ENCODE data around the gene TNFAIP8.

The TNFAIP8 gene

DNA sequence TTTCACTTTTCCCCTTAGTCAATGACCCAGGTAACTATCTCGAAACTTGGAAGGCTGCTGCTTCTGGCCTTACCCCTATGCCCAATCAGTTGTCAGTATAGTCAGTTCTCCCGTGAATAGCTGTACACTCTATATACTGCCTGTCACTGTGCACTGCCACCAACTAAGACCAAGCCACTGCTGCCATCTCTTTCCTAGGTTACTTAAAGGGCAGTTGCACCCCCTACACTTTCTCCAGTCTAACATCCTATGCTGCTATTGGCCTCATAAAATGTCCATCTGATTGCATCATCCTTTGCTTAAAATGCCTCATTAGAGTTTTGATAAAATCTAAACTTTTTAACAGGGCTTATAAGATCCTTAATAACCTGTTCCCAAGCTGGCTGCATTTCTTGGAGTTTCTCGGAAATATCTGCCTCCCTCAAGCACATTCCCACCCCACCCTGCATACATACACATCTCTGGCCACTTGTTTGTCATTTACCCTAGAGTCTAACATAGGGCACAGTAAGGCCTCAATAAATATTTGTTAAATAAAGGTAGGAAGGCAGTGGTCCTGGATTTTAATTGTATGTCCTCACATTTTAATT is 32.8 kb upstream of the TNFAIP8 start:
- H2BK120ac ChIP-seq (ENCODE audit: low read depth, low read length), result no peak overlapping the region
- peak overlapping the region; percentile 92 for H3K18ac ChIP-seq (ENCODE audit: low read length)
- no peak overlapping the region for H4K5ac ChIP-seq (ENCODE audit: low read length)
- no peak overlapping the region for H3K9ac ChIP-seq (ENCODE audit: low read length)
- H3K23ac ChIP-seq (ENCODE audit: low read length), result no peak overlapping the region
- H3K4me2 ChIP-seq (ENCODE audit: low read length), result no peak overlapping the region
- no peak overlapping the region for H4K8ac ChIP-seq (ENCODE audit: low read depth, low read length)
- no peak overlapping the region for H3K56ac ChIP-seq (ENCODE audit: low read length)
- no peak overlapping the region for H2BK5ac ChIP-seq (ENCODE audit: low read length)
- no peak overlapping the region for H3K4ac ChIP-seq (ENCODE audit: low read depth, low read length)
- WGBS (ENCODE audit: extremely low coverage, insufficient coverage, low lambda C conversion rate), result no CpG with 5 or more reads among the region's 3 CpGs
- H3K27ac ChIP-seq (ENCODE audit: low read depth, low read length), result no peak overlapping the region
- peak overlapping the region; percentile 78 for H2BK15ac ChIP-seq (replicated peaks; ENCODE audit: low read depth)
- peaks cover 3% of the 10 kb centered on the region for H3K79me1 ChIP-seq (ENCODE audit: low read length)
- peak; percentile 33 for DNase-seq
- H2AK5ac ChIP-seq (ENCODE audit: low read length), result peak overlapping the region; percentile 52
- H3K27me3 ChIP-seq (ENCODE audit: insufficient read depth, low read length, poor library complexity), result no peaks in the 10 kb centered on the region
- H3K4me1 ChIP-seq (ENCODE audit: control insufficient read depth, low read depth, low read length), result peaks cover 18% of the 10 kb centered on the region
- no peaks in the 10 kb centered on the region for H3K36me3 ChIP-seq (ENCODE audit: control insufficient read depth, insufficient read depth, low read length)
- H3K79me2 ChIP-seq (ENCODE audit: control insufficient read depth, insufficient read depth, low read length), result no peaks in the 10 kb centered on the region
- H3K4me3 ChIP-seq (ENCODE audit: low read length), result no peak overlapping the region

DNA sequence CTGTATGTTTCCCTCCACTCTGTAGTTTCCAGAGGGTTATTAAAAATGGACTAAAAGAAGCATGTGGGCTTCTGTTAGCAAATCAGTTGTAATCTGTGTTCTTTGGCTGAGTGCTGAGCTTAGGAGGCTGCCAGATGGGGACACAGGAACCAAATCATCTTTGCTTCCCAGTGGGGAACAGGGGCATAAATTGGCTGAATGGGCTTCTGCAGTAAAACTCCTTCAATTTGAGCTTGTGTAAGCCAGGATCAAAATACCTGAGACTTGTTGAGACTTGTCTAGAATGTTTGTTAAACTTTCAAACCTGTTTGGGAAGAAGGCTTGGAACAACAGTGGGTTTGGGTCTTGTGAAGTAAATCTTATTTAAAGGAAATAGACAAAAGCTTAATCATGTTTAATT is 32.2 kb upstream of the TNFAIP8 start:
- no peak overlapping the region for H3K4me3 ChIP-seq (ENCODE audit: low read length)
- no peaks in the 10 kb centered on the region for H3K79me2 ChIP-seq (ENCODE audit: control insufficient read depth, insufficient read depth, low read length)
- H2AK5ac ChIP-seq (ENCODE audit: low read length), result no peak overlapping the region
- no peak overlapping the region for H3K18ac ChIP-seq (ENCODE audit: low read length)
- peak; percentile 49 for DNase-seq
- peaks cover 3% of the 10 kb centered on the region for H3K79me1 ChIP-seq (ENCODE audit: low read length)
- H3K4me2 ChIP-seq (ENCODE audit: low read length), result no peak overlapping the region
- H2BK120ac ChIP-seq (ENCODE audit: low read depth, low read length), result no peak overlapping the region
- H3K56ac ChIP-seq (ENCODE audit: low read length), result peak overlapping the region; percentile 56
- H4K8ac ChIP-seq (ENCODE audit: low read depth, low read length), result no peak overlapping the region
- H3K27me3 ChIP-seq (ENCODE audit: insufficient read depth, low read length, poor library complexity), result no peaks in the 10 kb centered on the region
- peak overlapping the region; percentile 39 for H2BK15ac ChIP-seq (replicated peaks; ENCODE audit: low read depth)
- H3K4ac ChIP-seq (ENCODE audit: low read depth, low read length), result no peak overlapping the region
- H3K27ac ChIP-seq (ENCODE audit: low read depth, low read length), result no peak overlapping the region
- H2BK5ac ChIP-seq (ENCODE audit: low read length), result no peak overlapping the region
- no peak overlapping the region for H4K5ac ChIP-seq (ENCODE audit: low read length)
- no peak overlapping the region for H3K23ac ChIP-seq (ENCODE audit: low read length)
- H3K36me3 ChIP-seq (ENCODE audit: control insufficient read depth, insufficient read depth, low read length), result no peaks in the 10 kb centered on the region
- H3K4me1 ChIP-seq (ENCODE audit: control insufficient read depth, low read depth, low read length), result peaks cover 20% of the 10 kb centered on the region
- H3K9ac ChIP-seq (ENCODE audit: low read length), result peak overlapping the region; percentile 20

- Histone ChIP-seq H2AK5ac (ENCODE audit: low read length) (no peak overlapping the region), H3K18ac (ENCODE audit: low read length) (no peak overlapping the region), H3K4me1 (ENCODE audit: control insufficient read depth, low read depth, low read length) (peaks cover 20% of the 10 kb centered on the region), H3K23ac (ENCODE audit: low read length) (no peak overlapping the region), H3K79me1 (ENCODE audit: low read length) (peaks cover 3% of the 10 kb centered on the region), H2BK15ac (replicated peaks; ENCODE audit: low read depth) (no peak overlapping the region), H3K79me2 (ENCODE audit: control insufficient read depth, insufficient read depth, low read length) (no peaks in the 10 kb centered on the region), H3K27me3 (ENCODE audit: insufficient read depth, low read length, poor library complexity) (no peaks in the 10 kb centered on the region), H3K4me3 (ENCODE audit: low read length) (no peak overlapping the region), H2BK5ac (ENCODE audit: low read length) (no peak overlapping the region), H3K9ac (ENCODE audit: low read length) (no peak overlapping the region), H4K5ac (ENCODE audit: low read length) (no peak overlapping the region), H3K4me2 (ENCODE audit: low read length) (no peak overlapping the region), H4K8ac (ENCODE audit: low read depth, low read length) (no peak overlapping the region), H3K4ac (ENCODE audit: low read depth, low read length) (no peak overlapping the region), H2BK120ac (ENCODE audit: low read depth, low read length) (no peak overlapping the region), H3K56ac (ENCODE audit: low read length) (no peak overlapping the region), H3K27ac (ENCODE audit: low read depth, low read length) (no peak overlapping the region), H3K36me3 (ENCODE audit: control insufficient read depth, insufficient read depth, low read length) (no peaks in the 10 kb centered on the region)
- no CpG with 5 or more reads among the region's 4 CpGs for WGBS (ENCODE audit: extremely low coverage, insufficient coverage, low lambda C conversion rate)
- no peak for DNase-seq
Observed at GRCh38 chr5:119324842-119325241, 31.0 kb upstream of the TNFAIP8 start.

DNA sequence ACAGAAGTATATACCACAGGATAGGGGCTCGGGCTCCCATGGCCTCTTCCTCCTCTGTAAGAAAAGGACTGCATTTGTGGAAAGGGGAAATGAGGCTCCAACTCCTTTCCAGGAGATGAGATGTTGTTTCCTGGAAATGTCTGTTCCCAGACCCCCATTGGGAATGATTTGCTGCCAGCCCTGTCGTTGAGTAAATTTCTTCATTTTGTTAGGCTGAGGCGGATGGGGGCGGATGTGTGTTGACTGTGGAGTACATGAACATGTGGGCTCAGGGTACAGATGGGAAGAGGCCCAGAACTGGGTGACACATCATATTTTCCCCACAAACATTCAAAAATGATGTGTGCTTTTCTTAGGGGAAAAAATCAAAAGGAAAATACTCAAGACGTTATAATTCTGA is 28.8 kb upstream of the TNFAIP8 start:
- Histone ChIP-seq H2BK5ac (ENCODE audit: low read length) (no peak overlapping the region), H3K36me3 (ENCODE audit: control insufficient read depth, insufficient read depth, low read length) (no peaks in the 10 kb centered on the region), H3K18ac (ENCODE audit: low read length) (no peak overlapping the region), H3K79me1 (ENCODE audit: low read length) (peaks cover 3% of the 10 kb centered on the region), H3K9ac (ENCODE audit: low read length) (no peak overlapping the region), H3K27ac (ENCODE audit: low read depth, low read length) (no peak overlapping the region), H2AK5ac (ENCODE audit: low read length) (no peak overlapping the region), H3K79me2 (ENCODE audit: control insufficient read depth, insufficient read depth, low read length) (no peaks in the 10 kb centered on the region), H2BK120ac (ENCODE audit: low read depth, low read length) (no peak overlapping the region), H4K8ac (ENCODE audit: low read depth, low read length) (no peak overlapping the region), H3K4ac (ENCODE audit: low read depth, low read length) (no peak overlapping the region), H2BK15ac (replicated peaks; ENCODE audit: low read depth) (no peak overlapping the region), H3K4me1 (ENCODE audit: control insufficient read depth, low read depth, low read length) (peaks cover 16% of the 10 kb centered on the region), H3K4me3 (ENCODE audit: low read length) (no peak overlapping the region), H4K5ac (ENCODE audit: low read length) (no peak overlapping the region), H3K4me2 (ENCODE audit: low read length) (no peak overlapping the region), H3K27me3 (ENCODE audit: insufficient read depth, low read length, poor library complexity) (no peaks in the 10 kb centered on the region), H3K56ac (ENCODE audit: low read length) (no peak overlapping the region), H3K23ac (ENCODE audit: low read length) (no peak overlapping the region)
- no peak for DNase-seq
- no CpG with 5 or more reads among the region's 5 CpGs for WGBS (ENCODE audit: extremely low coverage, insufficient coverage, low lambda C conversion rate)

DNA sequence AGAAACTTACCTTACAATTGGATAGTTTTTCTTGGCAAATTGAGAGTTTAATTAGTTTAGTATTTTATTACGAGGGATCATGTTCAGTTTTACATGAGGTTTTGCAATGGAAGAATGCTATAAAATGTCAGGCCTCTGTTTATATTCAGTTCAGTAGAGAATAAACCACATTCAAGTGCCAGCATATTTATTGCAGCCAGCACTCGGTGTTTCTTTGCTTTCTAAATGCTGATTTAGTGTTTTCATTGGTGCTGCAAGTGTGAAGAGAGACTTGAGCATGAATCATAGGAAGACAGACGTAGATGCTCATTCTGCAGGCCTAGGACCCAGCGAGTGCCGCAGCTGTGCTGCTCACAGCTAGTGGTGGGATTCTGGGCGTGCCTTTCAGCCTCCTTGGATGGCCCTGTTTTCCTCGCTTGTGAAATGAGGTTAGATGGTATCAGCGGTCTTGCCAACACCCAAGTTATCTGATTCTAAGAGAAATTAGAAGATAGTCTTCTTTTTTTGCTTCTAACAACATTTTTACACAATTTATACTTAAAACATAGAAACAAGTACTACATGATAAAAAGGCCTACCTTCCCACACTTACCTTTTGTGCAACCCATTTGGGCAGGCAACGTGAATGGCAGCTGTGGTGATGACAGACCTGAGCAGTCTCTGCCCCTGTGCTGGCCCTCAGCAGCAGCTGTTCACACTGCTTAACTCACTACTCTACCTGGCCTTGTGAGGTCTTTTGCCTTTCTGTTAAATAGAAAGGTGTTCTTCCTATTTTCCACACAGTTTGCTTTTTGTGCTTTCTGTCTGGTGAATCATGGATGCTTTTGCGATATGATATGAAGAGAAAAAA is 26.8 kb upstream of the TNFAIP8 start:
- Histone ChIP-seq H3K18ac (ENCODE audit: low read length) (no peak overlapping the region), H3K27ac (ENCODE audit: low read depth, low read length) (no peak overlapping the region), H2BK120ac (ENCODE audit: low read depth, low read length) (no peak overlapping the region), H3K4me2 (ENCODE audit: low read length) (no peak overlapping the region), H3K23ac (ENCODE audit: low read length) (no peak overlapping the region), H3K56ac (ENCODE audit: low read length) (peak overlapping the region; percentile 22), H2AK5ac (ENCODE audit: low read length) (no peak overlapping the region), H2BK15ac (replicated peaks; ENCODE audit: low read depth) (no peak overlapping the region), H3K9ac (ENCODE audit: low read length) (no peak overlapping the region), H4K8ac (ENCODE audit: low read depth, low read length) (no peak overlapping the region), H3K4me3 (ENCODE audit: low read length) (no peak overlapping the region), H3K4ac (ENCODE audit: low read depth, low read length) (no peak overlapping the region), H3K36me3 (ENCODE audit: control insufficient read depth, insufficient read depth, low read length) (no peaks in the 10 kb centered on the region), H3K27me3 (ENCODE audit: insufficient read depth, low read length, poor library complexity) (no peaks in the 10 kb centered on the region), H4K5ac (ENCODE audit: low read length) (no peak overlapping the region), H3K79me1 (ENCODE audit: low read length) (peaks cover 3% of the 10 kb centered on the region), H3K4me1 (ENCODE audit: control insufficient read depth, low read depth, low read length) (peaks cover 4% of the 10 kb centered on the region), H3K79me2 (ENCODE audit: control insufficient read depth, insufficient read depth, low read length) (no peaks in the 10 kb centered on the region), H2BK5ac (ENCODE audit: low read length) (no peak overlapping the region)
- WGBS (ENCODE audit: extremely low coverage, insufficient coverage, low lambda C conversion rate), result 100% methylated on average over 1 of the region's 10 CpGs
- peak; percentile 36 for DNase-seq

Data from mesendoderm (in vitro differentiated cells).